Measurements from ENCODE around the gene CCSER1. TPM values are rescaled to one million over a fixed set of nuclear protein-coding genes. Genes with fewer than 3 reads are reported as not detected.

CCSER1 gene
- total and polyA plus RNA-seq, 4 donors, result 0.18 to 2.3 (median 1.2) TPM

GRCh38 chr4:90145319-90145718 lies 18.1 kb downstream of the CCSER1 start:
- TF ChIP-seq NR2F2 (IDR thresholded peaks at IDR 0.05) (no peak), TAF1 (conservative IDR thresholded peaks at IDR 0.05) (no peak), EGR1 (IDR thresholded peaks at IDR 0.05; ENCODE audit: low read depth in 2 of 2) (no peak), YY1 (IDR thresholded peaks at IDR 0.05) (no peak), RAD21 (IDR thresholded peaks at IDR 0.05) (no peak), FOXA1 (IDR thresholded peaks at IDR 0.05) (no peak), HNF4G (IDR thresholded peaks at IDR 0.05) (no peak), CTCF (IDR thresholded peaks at IDR 0.05; ENCODE audit: low read depth, low read length, missing input control) (no peak), FOXA2 (IDR thresholded peaks at IDR 0.05) (no peak), HNF4A (conservative IDR thresholded peaks at IDR 0.05) (no peak), SP1 (IDR thresholded peaks at IDR 0.05) (no peak), JUND (IDR thresholded peaks at IDR 0.05) (no peak), MAX (IDR thresholded peaks at IDR 0.05) (no peak), RXRA (IDR thresholded peaks at IDR 0.05) (no peak), GABPA (IDR thresholded peaks at IDR 0.05 in 1 of 2, conservative IDR thresholded peaks at IDR 0.05 in 1 of 2) (no peak)
- TF ChIP-seq, protein P1, sequence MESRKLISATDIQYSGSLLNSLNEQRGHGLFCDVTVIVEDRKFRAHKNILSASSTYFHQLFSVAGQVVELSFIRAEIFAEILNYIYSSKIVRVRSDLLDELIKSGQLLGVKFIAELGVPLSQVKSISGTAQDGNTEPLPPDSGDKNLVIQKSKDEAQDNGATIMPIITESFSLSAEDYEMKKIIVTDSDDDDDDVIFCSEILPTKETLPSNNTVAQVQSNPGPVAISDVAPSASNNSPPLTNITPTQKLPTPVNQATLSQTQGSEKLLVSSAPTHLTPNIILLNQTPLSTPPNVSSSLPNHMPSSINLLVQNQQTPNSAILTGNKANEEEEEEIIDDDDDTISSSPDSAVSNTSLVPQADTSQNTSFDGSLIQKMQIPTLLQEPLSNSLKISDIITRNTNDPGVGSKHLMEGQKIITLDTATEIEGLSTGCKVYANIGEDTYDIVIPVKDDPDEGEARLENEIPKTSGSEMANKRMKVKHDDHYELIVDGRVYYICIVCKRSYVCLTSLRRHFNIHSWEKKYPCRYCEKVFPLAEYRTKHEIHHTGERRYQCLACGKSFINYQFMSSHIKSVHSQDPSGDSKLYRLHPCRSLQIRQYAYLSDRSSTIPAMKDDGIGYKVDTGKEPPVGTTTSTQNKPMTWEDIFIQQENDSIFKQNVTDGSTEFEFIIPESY (IDR thresholded peaks at IDR 0.05), result no peak
- TF ChIP-seq, protein P2, sequence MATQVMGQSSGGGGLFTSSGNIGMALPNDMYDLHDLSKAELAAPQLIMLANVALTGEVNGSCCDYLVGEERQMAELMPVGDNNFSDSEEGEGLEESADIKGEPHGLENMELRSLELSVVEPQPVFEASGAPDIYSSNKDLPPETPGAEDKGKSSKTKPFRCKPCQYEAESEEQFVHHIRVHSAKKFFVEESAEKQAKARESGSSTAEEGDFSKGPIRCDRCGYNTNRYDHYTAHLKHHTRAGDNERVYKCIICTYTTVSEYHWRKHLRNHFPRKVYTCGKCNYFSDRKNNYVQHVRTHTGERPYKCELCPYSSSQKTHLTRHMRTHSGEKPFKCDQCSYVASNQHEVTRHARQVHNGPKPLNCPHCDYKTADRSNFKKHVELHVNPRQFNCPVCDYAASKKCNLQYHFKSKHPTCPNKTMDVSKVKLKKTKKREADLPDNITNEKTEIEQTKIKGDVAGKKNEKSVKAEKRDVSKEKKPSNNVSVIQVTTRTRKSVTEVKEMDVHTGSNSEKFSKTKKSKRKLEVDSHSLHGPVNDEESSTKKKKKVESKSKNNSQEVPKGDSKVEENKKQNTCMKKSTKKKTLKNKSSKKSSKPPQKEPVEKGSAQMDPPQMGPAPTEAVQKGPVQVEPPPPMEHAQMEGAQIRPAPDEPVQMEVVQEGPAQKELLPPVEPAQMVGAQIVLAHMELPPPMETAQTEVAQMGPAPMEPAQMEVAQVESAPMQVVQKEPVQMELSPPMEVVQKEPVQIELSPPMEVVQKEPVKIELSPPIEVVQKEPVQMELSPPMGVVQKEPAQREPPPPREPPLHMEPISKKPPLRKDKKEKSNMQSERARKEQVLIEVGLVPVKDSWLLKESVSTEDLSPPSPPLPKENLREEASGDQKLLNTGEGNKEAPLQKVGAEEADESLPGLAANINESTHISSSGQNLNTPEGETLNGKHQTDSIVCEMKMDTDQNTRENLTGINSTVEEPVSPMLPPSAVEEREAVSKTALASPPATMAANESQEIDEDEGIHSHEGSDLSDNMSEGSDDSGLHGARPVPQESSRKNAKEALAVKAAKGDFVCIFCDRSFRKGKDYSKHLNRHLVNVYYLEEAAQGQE (IDR thresholded peaks at IDR 0.05), result no peak
- TF ChIP-seq, protein P3, sequence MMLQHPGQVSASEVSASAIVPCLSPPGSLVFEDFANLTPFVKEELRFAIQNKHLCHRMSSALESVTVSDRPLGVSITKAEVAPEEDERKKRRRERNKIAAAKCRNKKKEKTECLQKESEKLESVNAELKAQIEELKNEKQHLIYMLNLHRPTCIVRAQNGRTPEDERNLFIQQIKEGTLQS (IDR thresholded peaks at IDR 0.05), result no peak
- no peaks in the 10 kb centered on the region for H3K27me3 ChIP-seq (ENCODE audit: control insufficient read depth in 4 of 4, insufficient read depth in 4 of 4, low read length in 3 of 4)
- no peaks in the 10 kb centered on the region for H3K9me3 ChIP-seq (ENCODE audit: control insufficient read depth in 4 of 4, low read length in 3 of 4)
- H3K4me1 ChIP-seq (ENCODE audit: control insufficient read depth in 4 of 4, insufficient read depth in 4 of 4, low read length in 3 of 4), result no peaks in the 10 kb centered on the region
- DNase-seq (ENCODE audit: low spot score), result no peak
- H3K9ac ChIP-seq (ENCODE audit: low read depth in 1 of 2, low read length in 2 of 2), result no peak overlapping the region
- no peaks in the 10 kb centered on the region for H3K36me3 ChIP-seq (ENCODE audit: control insufficient read depth in 4 of 4, insufficient read depth in 3 of 4, low read depth in 1 of 4, low read length in 3 of 4)
- no peak overlapping the region for H3K27ac ChIP-seq (ENCODE audit: low read depth in 1 of 2, low read length in 2 of 2)
- H3K4me3 ChIP-seq (ENCODE audit: low read depth in 1 of 3, low read length in 3 of 3), result no peak overlapping the region
- 85% methylated on average over 2 of the region's 2 CpGs for WGBS

Measured in liver (tissue), 9 donors.